GM21737 (cell line): ENCODE measurements around the gene NHLRC1.
A peak's percentile ranks its signal among the peaks of the same experiment; 100 is the strongest.
"Not testable (repeated sequence)": the region's sequence is repeated elsewhere in the genome, so short reads cannot be mapped to it uniquely, and the experiment has no call there.

Experiments used
- ATAC-seq: cut with Tn5 transposase; IDR thresholded peaks from one replicate; pipeline ENCODE4 v1.9.1; 2021; ENCODE audit warnings: mild to moderate bottlenecking, moderate library complexity; ENCODE audit not compliant: unreplicated experiment

The NHLRC1 gene

GRCh38 chr6:18122128-18123093, at the start of gene NHLRC1:
Gene NHLRC1, minus strand, starts transcription at chr6:18122677. Its CDS starts 71 bp downstream, at chr6:18122606.
- ATAC-seq = peak; percentile 99

GRCh38 chr6:18171871-18172270, 49.4 kb upstream of the NHLRC1 start:
- no peak for ATAC-seq

- no peak for ATAC-seq
Observed at GRCh38 chr6:18168264-18168663, 45.8 kb upstream of the NHLRC1 start.

DNA sequence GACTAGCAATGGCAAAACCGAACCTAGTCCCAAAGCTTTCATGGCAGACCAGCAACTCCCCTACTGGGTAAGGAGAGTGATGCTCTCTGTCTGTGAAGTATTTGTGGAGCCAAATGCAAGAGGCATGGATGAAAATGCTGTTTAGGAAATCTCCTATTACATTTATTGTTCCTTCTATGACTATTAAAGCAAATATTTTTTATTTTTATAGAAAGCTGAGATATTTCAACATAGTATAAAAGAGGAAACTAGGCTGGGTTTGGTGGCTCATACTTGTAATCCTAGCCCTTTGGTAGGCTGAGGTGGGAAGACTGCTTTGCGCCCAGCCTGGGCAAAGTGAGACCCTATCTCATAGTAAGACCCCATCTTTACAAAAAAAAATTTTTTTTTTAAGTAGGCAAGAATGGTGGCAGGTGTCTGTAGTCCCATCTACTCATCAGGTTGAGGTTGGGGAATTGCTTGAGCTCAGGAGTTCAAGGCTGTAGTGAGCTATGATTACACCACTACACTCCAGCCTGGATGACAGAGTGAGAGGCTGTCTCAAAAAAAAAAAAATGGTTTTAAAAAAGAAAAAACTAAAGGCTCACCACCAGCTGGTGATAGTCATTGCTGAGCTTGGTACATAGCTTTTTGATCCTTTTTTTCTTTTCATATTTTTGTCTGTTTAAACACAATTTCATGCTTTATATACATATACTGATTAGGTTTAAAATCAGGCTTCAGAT, 44.0 kb upstream of the NHLRC1 start:
- ATAC-seq = no peak

GRCh38 chr6:18165751-18166150, 43.3 kb upstream of the NHLRC1 start:
- no peak for ATAC-seq

- no peak for ATAC-seq
Observed at GRCh38 chr6:18162401-18162800, 39.9 kb upstream of the NHLRC1 start.

- no peak for ATAC-seq
Observed at GRCh38 chr6:18161431-18161830, 39.0 kb upstream of the NHLRC1 start.

GRCh38 chr6:18160911-18161310, 38.4 kb upstream of the NHLRC1 start:
- ATAC-seq = no peak

DNA sequence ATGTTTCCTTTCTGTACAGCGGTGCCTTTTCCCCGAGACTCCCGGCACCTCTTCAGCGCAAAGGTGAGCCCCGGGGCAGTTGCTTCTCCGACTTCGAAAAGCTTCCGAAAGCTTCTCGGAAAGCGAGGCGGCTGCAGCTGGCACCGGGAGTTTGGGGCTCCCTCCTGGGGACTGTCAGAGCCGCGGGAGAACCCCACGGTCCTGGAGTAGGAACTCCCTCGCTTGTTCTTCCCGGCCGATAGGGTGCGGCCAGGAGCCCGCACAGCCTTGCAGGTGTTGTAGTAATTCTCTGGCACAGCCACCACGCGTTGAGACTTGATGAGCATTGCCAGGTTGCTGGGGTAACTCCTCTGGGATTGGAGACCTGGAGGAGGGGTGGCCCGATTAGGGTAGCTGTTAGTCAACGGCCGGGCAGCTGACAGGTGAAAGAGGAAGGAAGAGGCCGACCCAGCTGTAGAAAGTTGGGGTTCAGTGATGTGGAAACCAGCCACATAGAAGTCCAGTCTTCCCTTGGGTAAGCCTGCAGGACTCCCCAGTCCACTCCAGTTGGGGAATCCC, 33.5 kb upstream of the NHLRC1 start:
- peak; percentile 43 for ATAC-seq

DNA sequence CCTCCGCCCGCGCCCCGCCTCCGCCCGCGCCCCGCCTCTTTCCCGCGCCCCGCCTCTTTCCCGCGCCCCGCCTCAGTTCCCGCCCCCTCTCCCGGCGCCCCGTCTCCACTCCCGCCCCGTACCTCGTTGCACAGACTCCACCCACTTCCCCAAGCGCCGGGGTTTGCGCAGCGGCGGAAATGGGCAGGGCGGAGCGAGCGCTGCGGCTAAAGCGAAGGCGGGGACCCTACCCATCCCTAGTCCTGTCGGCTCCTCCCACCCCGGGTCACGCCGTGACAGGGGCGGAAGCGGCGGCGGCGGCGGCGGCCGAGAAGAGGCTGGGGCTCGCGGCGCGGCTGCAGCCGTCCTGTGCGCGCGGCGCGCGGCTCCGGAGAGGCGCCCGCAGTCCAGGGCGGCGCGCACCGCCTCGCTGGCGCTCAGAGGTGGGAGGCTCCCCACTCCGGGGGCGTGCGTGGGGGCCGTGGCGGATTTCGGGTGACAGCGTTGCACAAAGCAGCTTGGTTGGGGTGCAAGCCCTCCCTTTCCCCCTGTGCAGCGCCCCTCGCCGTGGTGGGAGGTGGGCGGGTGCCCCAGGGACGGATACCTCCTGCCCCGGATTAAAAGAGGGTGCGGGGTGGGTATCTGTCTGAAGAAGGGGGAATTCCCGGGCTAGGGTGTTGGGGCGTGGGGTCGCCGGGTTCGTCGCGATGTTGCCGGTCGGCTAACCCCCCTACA, 32.8 kb upstream of the NHLRC1 start, which contains the start of gene KDM1B:
Gene KDM1B (plus strand): TSS at position 273 of the 714 bp plus-strand sequence. CDS start 4,474 bp downstream, outside the sequence.
- peak; percentile 87 for ATAC-seq

DNA sequence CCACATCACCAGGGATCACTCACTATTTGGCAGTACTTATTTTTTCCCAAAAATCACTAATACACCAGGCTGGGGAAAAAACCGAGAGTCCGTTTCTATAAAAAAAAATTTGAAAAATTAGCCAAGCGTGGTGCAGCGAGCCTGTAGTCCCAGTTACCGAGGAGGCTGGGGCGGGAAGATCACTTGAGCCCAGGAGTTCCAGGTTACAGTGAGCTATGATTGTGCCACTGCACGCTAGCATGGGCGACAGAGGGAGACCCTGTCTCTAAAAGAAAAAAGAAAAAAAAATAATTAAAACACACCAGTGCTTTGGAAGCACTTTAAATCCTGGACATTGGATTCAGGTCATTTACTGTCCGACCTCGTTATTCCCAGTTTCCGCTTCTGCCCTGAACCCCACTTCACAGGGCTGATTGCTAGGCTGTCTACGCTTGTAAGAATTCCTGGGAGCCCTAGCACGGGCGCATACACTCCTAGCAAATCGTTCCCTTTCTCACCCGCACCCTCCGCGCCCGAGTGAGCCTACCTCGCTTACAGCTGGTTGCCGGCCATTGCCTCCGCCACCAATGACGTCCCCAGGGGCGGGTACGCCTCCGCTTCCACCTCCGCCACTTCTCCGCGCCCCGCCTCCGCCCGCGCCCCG, 32.2 kb upstream of the NHLRC1 start, which contains the start of gene TPMT:
Gene TPMT (minus strand): TSS at position 571 of the 643 bp plus-strand sequence. CDS start 5,950 bp downstream, outside the sequence.
- ATAC-seq = peak; percentile 55

DNA sequence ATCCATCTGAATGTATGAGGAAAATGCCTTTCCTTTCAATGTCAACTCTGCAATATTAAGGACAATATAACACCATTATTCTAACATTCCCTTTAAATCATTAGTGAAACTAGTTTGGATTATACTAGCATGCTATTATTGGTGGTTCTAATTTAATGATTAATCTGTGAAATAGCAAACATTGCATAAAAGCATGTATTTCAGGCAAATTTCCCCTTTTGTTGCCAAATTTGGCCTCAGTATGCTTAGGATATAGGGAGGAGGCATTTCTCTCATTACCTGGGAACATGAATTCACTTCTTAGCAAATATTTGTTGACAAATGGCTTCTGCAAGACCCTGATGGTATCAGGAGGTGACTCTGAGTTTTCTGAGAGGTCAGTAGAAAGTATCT, 30.8 kb upstream of the NHLRC1 start:
- no peak for ATAC-seq

DNA sequence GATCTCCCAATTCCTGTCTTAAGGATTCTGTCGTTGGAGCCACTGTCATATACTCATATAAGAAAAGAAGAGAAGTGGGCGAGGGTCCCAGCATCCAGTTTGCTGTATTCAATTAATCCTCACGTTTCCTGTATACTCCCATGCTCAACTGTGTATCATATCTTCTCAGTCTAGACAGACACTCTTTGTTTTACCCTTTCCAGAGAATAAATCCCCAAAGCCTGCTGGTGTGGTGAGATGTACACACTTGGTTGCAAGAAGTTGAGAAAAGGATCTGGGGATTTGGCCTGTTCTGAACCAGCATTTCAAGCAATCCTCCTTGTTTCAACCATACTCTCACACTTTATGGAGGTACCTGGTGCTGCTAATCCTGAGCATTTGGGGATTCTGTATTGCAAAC, 29.3 kb upstream of the NHLRC1 start:
- ATAC-seq = no peak

DNA sequence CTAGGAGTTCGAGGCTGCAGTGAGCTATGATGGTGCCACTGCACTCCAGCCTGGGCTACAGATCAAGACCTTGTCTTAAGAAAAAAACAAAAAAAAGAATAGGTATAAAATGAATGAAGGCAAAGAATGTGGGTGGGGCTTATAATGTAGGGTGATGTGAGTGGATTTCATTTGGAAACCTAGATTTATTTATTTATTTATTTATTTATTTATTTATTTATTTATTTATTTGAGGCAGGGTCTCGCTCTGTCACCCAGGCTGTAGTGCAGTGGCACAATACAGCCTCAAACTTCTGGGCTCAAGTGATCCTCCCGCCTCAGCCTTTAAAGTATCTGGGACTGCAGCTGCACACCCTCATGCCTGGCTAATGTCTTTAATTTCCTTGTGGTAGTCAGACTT, 28.9 kb upstream of the NHLRC1 start:
- not testable (repeated sequence) for ATAC-seq

GRCh38 chr6:18148304-18149025, 26.0 kb upstream of the NHLRC1 start:
- ATAC-seq = no peak

- ATAC-seq = no peak
Observed at GRCh38 chr6:18147616-18148015, 25.1 kb upstream of the NHLRC1 start.

GRCh38 chr6:18147160-18147559, 24.7 kb upstream of the NHLRC1 start:
- ATAC-seq = no peak

DNA sequence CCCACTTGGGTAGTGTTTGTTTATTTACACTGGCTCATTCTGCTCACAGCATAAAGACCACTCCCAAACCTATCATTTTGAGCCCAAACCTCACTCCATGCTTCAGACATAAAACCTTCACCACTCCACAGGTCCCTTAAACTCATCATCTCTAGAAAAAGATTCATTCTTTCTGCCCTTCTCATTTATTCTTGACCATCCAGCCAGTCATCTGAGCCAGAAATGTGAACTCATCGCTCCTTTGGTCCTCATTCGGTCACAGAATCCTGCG, 20.0 kb upstream of the NHLRC1 start:
- ATAC-seq = no peak

DNA sequence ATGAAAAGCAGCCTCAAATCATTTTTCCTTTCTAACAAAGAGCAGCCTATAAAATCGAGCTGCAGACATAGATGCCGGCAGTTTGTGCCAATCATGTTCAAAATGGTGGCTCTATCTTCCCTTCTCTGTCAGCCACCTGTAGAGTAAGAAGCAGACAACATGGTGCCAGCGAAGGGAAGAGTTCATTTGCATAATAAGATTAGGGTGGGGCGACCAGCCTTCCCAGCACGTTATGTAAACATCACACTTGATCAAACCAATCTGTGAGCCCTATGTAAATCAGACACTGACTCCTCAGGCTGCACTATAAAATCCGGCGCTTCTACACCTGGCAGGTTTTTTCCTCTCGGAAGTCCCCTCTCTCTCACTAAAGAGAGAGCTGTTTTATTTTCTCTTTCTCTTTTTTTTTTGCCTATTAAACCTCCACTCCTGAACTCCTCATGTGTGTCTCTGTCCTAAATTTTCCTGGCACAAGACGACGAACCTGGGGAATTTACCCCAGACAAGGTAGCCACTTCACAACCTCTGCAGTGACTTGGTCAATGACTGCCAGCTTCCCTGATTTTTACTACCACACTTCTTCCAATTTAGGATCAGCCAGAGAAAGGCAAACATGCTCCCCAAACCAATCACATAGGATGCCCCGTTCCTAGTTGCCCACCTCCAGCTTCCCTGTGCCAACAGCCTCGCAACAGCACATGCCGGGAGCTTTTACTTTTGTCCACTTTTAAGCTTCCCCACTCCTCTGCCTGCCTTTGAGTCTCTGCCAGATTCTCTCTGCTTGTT, 19.5 kb upstream of the NHLRC1 start:
- no peak for ATAC-seq
